ENCODE data around the gene SLC8A1. TPM values are rescaled to one million over a fixed set of nuclear protein-coding genes. Genes with fewer than 3 reads are reported as not detected.

Gene SLC8A1
- total RNA-seq, 3 donors from 2014 or later: 8.2 to 14.2 (median 12.2) TPM

DNA sequence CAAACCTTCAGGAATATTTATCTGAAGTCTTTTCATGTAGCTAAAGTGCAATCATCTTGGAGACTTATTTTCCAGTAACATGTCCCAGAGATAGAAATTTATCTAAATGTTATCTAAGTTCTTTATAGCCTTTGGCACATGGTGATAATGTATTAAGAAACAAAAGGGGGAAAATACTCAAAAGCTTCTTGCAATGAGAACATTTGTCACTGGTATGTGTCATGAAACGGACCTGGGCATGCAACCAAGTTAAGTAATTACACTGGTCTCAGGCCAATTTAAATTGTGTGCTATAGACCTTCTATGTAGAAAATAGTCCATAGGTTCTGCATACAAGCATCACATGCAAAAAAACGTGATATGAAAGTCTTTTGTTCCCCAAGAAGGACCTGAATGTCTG, 136.2 kb downstream of the SLC8A1 start:
- Histone ChIP-seq H3K27ac (no peak overlapping the region), H3K4me1 (no peaks in the 10 kb centered on the region), H3K27me3 (no peaks in the 10 kb centered on the region), H3K4me3 (no peak overlapping the region), H3K36me3 (no peaks in the 10 kb centered on the region), H3K9me3 (peaks cover 0 to 4% of the 10 kb centered on the region in 2 donors)
- TF ChIP-seq POLR2A (IDR thresholded peaks at IDR 0.05) (no peak), POLR2AphosphoS5 (IDR thresholded peaks at IDR 0.05) (no peak)
- TF ChIP-seq, protein P1, sequence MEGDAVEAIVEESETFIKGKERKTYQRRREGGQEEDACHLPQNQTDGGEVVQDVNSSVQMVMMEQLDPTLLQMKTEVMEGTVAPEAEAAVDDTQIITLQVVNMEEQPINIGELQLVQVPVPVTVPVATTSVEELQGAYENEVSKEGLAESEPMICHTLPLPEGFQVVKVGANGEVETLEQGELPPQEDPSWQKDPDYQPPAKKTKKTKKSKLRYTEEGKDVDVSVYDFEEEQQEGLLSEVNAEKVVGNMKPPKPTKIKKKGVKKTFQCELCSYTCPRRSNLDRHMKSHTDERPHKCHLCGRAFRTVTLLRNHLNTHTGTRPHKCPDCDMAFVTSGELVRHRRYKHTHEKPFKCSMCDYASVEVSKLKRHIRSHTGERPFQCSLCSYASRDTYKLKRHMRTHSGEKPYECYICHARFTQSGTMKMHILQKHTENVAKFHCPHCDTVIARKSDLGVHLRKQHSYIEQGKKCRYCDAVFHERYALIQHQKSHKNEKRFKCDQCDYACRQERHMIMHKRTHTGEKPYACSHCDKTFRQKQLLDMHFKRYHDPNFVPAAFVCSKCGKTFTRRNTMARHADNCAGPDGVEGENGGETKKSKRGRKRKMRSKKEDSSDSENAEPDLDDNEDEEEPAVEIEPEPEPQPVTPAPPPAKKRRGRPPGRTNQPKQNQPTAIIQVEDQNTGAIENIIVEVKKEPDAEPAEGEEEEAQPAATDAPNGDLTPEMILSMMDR (IDR thresholded peaks at IDR 0.05): no peak
- no peak for DNase-seq (ENCODE audit: low spot score in 2 of 2)
- intact Hi-C loops (cut with DNase I; ENCODE audit: low total_unique reads): no loop called here

DNA sequence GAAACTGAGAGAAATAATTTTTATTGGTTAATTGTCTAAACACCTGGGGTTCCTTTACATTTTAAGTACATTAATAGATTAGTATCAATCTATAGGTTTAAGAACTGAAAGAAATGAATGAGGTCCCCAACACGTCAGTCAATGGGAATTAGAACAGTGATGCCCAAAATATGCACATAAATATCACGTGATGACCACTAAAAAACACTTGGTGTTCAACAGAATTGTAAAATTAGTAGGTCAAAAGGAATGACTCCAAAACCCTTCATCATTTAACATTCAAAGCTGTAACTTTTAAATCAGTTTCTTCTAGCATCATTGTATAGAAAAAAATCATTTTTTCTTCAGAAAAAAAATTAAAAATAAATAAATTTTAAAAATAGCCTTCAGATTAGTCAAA, 140.9 kb downstream of the SLC8A1 start:
- TF ChIP-seq, protein P1 (IDR thresholded peaks at IDR 0.05): no peak
- no peak for TF ChIP-seq POLR2A (IDR thresholded peaks at IDR 0.05)
- no peak for TF ChIP-seq POLR2AphosphoS5 (IDR thresholded peaks at IDR 0.05)
- no peak for DNase-seq (ENCODE audit: low spot score in 2 of 2)
- Histone ChIP-seq H3K4me1 (no peaks in the 10 kb centered on the region), H3K36me3 (no peaks in the 10 kb centered on the region), H3K9me3 (peaks cover 0 to 4% of the 10 kb centered on the region in 2 donors), H3K4me3 (no peak overlapping the region), H3K27ac (no peak overlapping the region), H3K27me3 (no peaks in the 10 kb centered on the region)
- intact Hi-C loops (cut with DNase I; ENCODE audit: low total_unique reads): no loop called here

DNA sequence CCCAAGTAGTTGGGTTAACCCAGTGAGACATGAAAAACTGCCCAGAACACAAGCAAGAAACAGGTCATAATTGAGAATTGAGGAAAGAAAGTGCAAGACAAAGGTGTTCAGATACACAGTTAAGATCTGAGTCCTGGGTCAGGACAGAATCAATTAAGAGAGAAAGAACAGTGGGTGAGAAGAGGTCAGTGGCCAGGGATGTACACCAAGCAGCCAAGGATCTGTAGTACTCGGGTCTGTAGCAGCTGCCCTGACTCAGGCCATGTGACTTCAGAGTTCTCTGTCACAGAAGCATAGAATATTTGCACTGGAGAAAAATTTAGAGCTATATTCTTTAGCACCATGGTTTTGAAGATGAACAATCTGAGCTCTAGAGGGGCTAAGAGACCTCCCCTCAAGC, 141.6 kb downstream of the SLC8A1 start:
- TF ChIP-seq, protein P1 (IDR thresholded peaks at IDR 0.05): no peak
- TF ChIP-seq POLR2AphosphoS5 (IDR thresholded peaks at IDR 0.05): no peak
- no peak for TF ChIP-seq POLR2A (IDR thresholded peaks at IDR 0.05)
- Histone ChIP-seq H3K27me3 (no peaks in the 10 kb centered on the region), H3K36me3 (no peaks in the 10 kb centered on the region), H3K27ac (no peak overlapping the region), H3K4me3 (no peak overlapping the region), H3K4me1 (no peaks in the 10 kb centered on the region), H3K9me3 (peaks cover 0 to 4% of the 10 kb centered on the region in 2 donors)
- DNase-seq (ENCODE audit: low spot score in 2 of 2): no peak
- intact Hi-C loops (cut with DNase I; ENCODE audit: low total_unique reads): no loop called here

DNA sequence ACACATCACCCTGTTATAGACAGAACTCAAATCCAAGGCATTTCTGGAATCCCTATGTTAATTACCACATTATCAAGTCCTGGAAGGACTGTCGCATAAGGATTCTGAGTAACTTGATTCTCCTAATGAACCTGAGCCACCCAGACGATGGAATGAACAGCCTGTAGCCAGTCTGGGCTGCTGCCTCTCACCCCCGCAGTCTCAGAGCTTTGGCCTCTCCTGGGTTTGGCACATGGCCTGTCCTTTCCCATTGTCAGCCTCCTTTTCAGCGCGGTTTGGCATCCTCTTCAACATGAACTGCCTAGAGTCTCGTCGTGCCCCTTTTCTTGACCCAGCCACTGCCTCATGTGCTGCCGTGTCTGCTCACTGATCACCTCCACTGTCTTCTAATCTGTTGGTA, 147.6 kb downstream of the SLC8A1 start:
- H3K9me3 ChIP-seq: no peaks in the 10 kb centered on the region
- no peaks in the 10 kb centered on the region for H3K36me3 ChIP-seq
- H3K27me3 ChIP-seq: no peaks in the 10 kb centered on the region
- H3K4me3 ChIP-seq: no peak overlapping the region
- peak in 1 of 2 donors; percentile 58 for DNase-seq (ENCODE audit: low spot score in 2 of 2)
- no peaks in the 10 kb centered on the region for H3K4me1 ChIP-seq
- H3K27ac ChIP-seq: no peak overlapping the region
- intact Hi-C loops (cut with DNase I; ENCODE audit: low total_unique reads): no loop called here
- TF ChIP-seq, protein P1 (IDR thresholded peaks at IDR 0.05): no peak
- TF ChIP-seq POLR2A (IDR thresholded peaks at IDR 0.05) (no peak), POLR2AphosphoS5 (IDR thresholded peaks at IDR 0.05) (no peak)

DNA sequence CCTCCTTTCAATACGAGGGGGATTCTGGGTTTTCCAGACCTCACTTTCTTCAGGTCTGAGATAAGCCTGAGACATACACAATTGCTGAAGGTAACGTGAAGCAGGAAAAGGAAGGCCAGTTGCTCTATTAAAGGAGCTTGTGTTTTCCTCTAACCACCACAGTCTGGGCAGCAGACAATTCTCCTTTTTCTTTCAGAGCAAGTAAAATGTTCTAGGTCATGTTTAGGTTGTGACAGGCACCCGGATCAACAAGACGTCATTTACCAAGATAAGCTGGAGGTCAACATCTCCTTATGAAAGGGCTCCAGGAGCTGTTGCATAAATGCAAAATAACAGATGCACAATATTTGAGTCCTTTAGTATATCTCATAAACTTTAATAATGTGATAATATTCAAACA, 148.1 kb downstream of the SLC8A1 start:
- Histone ChIP-seq H3K9me3 (no peaks in the 10 kb centered on the region), H3K36me3 (no peaks in the 10 kb centered on the region), H3K27ac (no peak overlapping the region), H3K4me1 (no peaks in the 10 kb centered on the region), H3K4me3 (no peak overlapping the region), H3K27me3 (no peaks in the 10 kb centered on the region)
- TF ChIP-seq, protein P1 (IDR thresholded peaks at IDR 0.05): no peak
- TF ChIP-seq POLR2AphosphoS5 (IDR thresholded peaks at IDR 0.05) (no peak), POLR2A (IDR thresholded peaks at IDR 0.05) (no peak)
- intact Hi-C loops (cut with DNase I; ENCODE audit: low total_unique reads): no loop called here
- no peak for DNase-seq (ENCODE audit: low spot score in 2 of 2)

All from breast epithelium (tissue), 4 donors.